Activated naive CD8-positive, alpha-beta T cell treated with anti-CD3 and anti-CD28 coated beads, Interleukin-2, amount 50 U/mL, for 24 hours (primary cell): Measurements from ENCODE around the gene ABCA2.

Experiments used
- ATAC-seq: fragments of 150-1000 bp; cut with Tn5 transposase; one replicate; pipeline ENCODE4 v1.10.0; 2021
- DNase-seq: peaks from one replicate; pipeline ENCODE4 v3.0.0; 2021
- H3K27ac Mint-ChIP-seq: one replicate; pipeline ENCODE4 v1.8.0; 2021; ENCODE audit warnings: mild to moderate bottlenecking, mixed read lengths
- H3K27me3 Mint-ChIP-seq: one replicate; pipeline ENCODE4 v1.8.0; 2021; ENCODE audit warnings: mixed read lengths
- H3K36me3 Mint-ChIP-seq: one replicate; pipeline ENCODE4 v1.8.0; 2021; ENCODE audit warnings: low read depth, mixed read lengths
- H3K4me1 Mint-ChIP-seq: one replicate; pipeline ENCODE4 v1.8.0; 2021; ENCODE audit warnings: mixed read lengths
- H3K4me3 Mint-ChIP-seq: one replicate; pipeline ENCODE4 v1.8.0; 2021; ENCODE audit warnings: mild to moderate bottlenecking, moderate library complexity, mixed read lengths
- H3K9me3 Mint-ChIP-seq: one replicate; pipeline ENCODE4 v1.8.0; 2021; ENCODE audit warnings: mixed read lengths

ABCA2 gene, protein sequence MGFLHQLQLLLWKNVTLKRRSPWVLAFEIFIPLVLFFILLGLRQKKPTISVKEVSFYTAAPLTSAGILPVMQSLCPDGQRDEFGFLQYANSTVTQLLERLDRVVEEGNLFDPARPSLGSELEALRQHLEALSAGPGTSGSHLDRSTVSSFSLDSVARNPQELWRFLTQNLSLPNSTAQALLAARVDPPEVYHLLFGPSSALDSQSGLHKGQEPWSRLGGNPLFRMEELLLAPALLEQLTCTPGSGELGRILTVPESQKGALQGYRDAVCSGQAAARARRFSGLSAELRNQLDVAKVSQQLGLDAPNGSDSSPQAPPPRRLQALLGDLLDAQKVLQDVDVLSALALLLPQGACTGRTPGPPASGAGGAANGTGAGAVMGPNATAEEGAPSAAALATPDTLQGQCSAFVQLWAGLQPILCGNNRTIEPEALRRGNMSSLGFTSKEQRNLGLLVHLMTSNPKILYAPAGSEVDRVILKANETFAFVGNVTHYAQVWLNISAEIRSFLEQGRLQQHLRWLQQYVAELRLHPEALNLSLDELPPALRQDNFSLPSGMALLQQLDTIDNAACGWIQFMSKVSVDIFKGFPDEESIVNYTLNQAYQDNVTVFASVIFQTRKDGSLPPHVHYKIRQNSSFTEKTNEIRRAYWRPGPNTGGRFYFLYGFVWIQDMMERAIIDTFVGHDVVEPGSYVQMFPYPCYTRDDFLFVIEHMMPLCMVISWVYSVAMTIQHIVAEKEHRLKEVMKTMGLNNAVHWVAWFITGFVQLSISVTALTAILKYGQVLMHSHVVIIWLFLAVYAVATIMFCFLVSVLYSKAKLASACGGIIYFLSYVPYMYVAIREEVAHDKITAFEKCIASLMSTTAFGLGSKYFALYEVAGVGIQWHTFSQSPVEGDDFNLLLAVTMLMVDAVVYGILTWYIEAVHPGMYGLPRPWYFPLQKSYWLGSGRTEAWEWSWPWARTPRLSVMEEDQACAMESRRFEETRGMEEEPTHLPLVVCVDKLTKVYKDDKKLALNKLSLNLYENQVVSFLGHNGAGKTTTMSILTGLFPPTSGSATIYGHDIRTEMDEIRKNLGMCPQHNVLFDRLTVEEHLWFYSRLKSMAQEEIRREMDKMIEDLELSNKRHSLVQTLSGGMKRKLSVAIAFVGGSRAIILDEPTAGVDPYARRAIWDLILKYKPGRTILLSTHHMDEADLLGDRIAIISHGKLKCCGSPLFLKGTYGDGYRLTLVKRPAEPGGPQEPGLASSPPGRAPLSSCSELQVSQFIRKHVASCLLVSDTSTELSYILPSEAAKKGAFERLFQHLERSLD (N-terminal part only)

GRCh38 chr9:137027369-137028262 is at the start of gene ABCA2:
ABCA2 (minus strand) TSS chr9:137028237; CDS start chr9:137028140, 97 bp downstream.
- ATAC-seq (no peak), DNase-seq (no peak)
- no peak within 1 kb of the TSS for H3K27ac Mint-ChIP-seq
- no peaks in the 10 kb centered on the region for H3K9me3 Mint-ChIP-seq
- no peaks in the 10 kb centered on the region for H3K36me3 Mint-ChIP-seq
- peak within 1 kb of the TSS; percentile 69 for H3K4me3 Mint-ChIP-seq
- H3K27me3 Mint-ChIP-seq = peaks cover 4% of the 10 kb centered on the region
- peaks cover 32% of the 10 kb centered on the region for H3K4me1 Mint-ChIP-seq

GRCh38 chr9:137077010-137077747 is 49.1 kb upstream of the ABCA2 start, which contains the start of gene UAP1L1:
UAP1L1 (plus strand) TSS chr9:137077517; CDS start chr9:137077533, 16 bp downstream.
- Mint-ChIP-seq H3K27me3 (no peaks in the 10 kb centered on the region), H3K9me3 (no peaks in the 10 kb centered on the region), H3K27ac (peak within 1 kb of the TSS; percentile 35), H3K36me3 (peaks cover 3% of the 10 kb centered on the region), H3K4me1 (peaks cover 4% of the 10 kb centered on the region), H3K4me3 (peak within 1 kb of the TSS; percentile 71)
- ATAC-seq (peak; percentile 57), DNase-seq (peak; percentile 66)

DNA sequence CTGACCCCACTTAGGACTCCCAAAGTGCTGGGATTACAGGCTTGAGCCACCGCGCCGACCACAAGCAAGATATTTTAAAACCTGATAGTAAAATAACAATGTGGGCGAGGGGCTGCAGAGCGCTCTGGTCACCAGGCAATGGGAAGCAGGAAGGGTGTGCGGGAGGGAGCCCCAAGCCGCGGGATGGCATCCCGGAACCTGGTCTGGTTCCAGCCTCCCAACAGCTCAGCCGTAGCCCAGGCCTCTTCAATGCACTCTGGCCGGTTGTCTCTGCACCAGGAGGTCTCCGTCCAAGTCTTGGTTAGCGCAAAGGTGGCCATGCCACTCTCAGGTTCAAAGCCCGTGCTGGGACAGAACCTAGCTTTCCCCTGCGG is 48.6 kb upstream of the ABCA2 start:
- Mint-ChIP-seq H3K27ac (no peak overlapping the region), H3K27me3 (no peaks in the 10 kb centered on the region), H3K4me3 (peak overlapping the region; percentile 29), H3K9me3 (no peaks in the 10 kb centered on the region), H3K36me3 (peaks cover 3% of the 10 kb centered on the region), H3K4me1 (peaks cover 4% of the 10 kb centered on the region)
- ATAC-seq = no peak
- DNase-seq = no peak

- H3K9me3 Mint-ChIP-seq = no peaks in the 10 kb centered on the region
- ATAC-seq (no peak), DNase-seq (no peak)
- H3K4me3 Mint-ChIP-seq = no peak overlapping the region
- H3K27ac Mint-ChIP-seq = no peak overlapping the region
- H3K36me3 Mint-ChIP-seq = peaks cover 3% of the 10 kb centered on the region
- peaks cover 15% of the 10 kb centered on the region for H3K4me1 Mint-ChIP-seq
- no peaks in the 10 kb centered on the region for H3K27me3 Mint-ChIP-seq
Observed at GRCh38 chr9:137075275-137075775, 47.3 kb upstream of the ABCA2 start.

- peaks cover 15% of the 10 kb centered on the region for H3K4me1 Mint-ChIP-seq
- DNase-seq (no peak), ATAC-seq (no peak)
- H3K4me3 Mint-ChIP-seq = no peak overlapping the region
- no peaks in the 10 kb centered on the region for H3K9me3 Mint-ChIP-seq
- peaks cover 2% of the 10 kb centered on the region for H3K36me3 Mint-ChIP-seq
- H3K27ac Mint-ChIP-seq = no peak overlapping the region
- H3K27me3 Mint-ChIP-seq = no peaks in the 10 kb centered on the region
Observed at GRCh38 chr9:137074657-137075274, 46.7 kb upstream of the ABCA2 start.

- no peak for ATAC-seq
Observed at GRCh38 chr9:137073992-137074399, 46.0 kb upstream of the ABCA2 start.

DNA sequence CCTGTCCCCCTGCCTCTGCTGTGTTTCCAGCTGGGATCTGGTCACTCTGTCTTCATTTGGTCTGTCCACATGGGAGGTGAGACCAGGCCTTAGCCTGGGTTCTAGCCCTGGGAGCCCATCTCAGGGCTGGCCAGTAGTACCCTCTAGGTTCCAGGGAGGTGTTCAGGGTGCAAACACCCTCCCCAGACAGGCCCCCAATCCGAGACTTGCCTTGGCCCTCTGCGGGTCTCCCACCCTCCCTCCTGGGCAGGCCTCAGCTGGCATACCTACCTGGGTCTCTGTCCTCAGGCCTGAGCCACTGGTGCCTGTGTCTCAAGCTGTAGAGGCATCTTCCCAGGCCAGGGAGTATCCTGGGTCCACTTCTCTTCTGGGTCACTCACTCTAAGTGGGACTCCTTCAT is 43.2 kb upstream of the ABCA2 start:
- H3K9me3 Mint-ChIP-seq = no peaks in the 10 kb centered on the region

More at GRCh38 chr9:137073992-137074399, 46.0 kb upstream of the ABCA2 start:
- DNase-seq = no peak
- no peaks in the 10 kb centered on the region for H3K9me3 Mint-ChIP-seq
- peaks cover 16% of the 10 kb centered on the region for H3K4me1 Mint-ChIP-seq
- H3K27ac Mint-ChIP-seq = no peak overlapping the region
- H3K4me3 Mint-ChIP-seq = no peak overlapping the region
- no peaks in the 10 kb centered on the region for H3K27me3 Mint-ChIP-seq
- no peaks in the 10 kb centered on the region for H3K36me3 Mint-ChIP-seq

DNA sequence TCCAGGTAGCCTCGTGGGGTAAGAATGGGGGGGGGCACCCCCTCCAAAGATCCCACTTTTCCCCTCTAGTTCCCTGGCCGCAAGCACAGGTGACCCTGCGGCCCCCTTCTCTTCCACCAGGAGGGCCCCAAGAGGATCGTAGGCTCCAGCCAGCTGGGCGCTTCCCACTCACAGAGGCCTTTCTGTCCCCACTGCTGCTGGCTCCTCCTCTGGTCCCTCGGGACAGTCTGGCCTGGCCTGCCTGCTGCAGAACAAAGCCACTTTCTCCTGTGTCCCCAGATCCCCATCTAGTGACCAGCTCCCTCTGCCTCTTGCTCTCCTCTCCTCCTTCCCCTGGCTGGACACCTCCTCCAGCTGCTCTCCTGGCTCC is 42.9 kb upstream of the ABCA2 start:
- ATAC-seq = no peak
- Mint-ChIP-seq H3K4me1 (peaks cover 19% of the 10 kb centered on the region), H3K27me3 (no peaks in the 10 kb centered on the region), H3K4me3 (peak overlapping the region; percentile 77), H3K27ac (peak overlapping the region; percentile 72), H3K36me3 (no peaks in the 10 kb centered on the region), H3K9me3 (no peaks in the 10 kb centered on the region)
- no peak for DNase-seq

More for the DNA sequence above, 43.2 kb upstream of the ABCA2 start:
- H3K4me3 Mint-ChIP-seq = peak overlapping the region; percentile 77
- ATAC-seq (no peak), DNase-seq (no peak)
- peaks cover 19% of the 10 kb centered on the region for H3K4me1 Mint-ChIP-seq
- no peaks in the 10 kb centered on the region for H3K36me3 Mint-ChIP-seq
- H3K27me3 Mint-ChIP-seq = no peaks in the 10 kb centered on the region
- H3K27ac Mint-ChIP-seq = peak overlapping the region; percentile 72

DNA sequence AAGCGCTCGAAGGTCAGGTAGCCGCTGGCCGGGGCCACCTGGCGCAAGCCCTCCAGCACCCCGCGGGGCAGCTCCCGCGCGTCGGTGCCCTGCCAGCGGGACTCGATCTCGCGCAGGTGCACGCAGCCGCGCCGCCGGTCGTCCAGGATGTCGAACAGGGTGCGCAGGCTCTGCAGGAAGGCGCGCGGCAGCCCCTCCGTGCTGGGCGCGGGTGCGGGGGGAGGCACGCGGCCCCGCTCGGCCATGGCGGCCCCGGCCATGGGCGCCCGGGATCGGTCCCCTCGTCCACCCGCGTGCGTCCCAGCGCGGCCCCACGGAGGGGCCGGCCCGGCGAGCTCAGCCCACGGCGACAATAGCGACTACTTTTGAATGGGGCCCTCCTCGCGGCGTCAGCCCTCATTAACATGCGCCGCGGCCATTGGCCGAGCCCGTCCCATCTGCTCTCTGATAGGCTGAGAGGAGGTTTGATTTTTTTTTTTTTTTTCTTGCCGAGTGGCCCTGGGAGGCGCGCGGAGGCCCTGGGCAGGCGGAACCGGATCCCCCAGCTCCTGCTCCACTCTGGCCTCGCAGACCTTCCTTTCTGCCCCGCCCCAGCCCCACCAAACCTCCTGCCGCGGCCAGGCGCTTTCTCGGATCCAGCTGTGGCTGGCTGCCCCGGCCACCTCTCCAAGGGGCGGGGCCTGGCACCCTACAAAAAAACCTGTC is 42.3 kb upstream of the ABCA2 start, which contains the start of gene SAPCD2:
SAPCD2 (minus strand) TSS at position 357 of the 705 bp plus-strand sequence; CDS start at position 260, 97 bp downstream.
- no peaks in the 10 kb centered on the region for H3K36me3 Mint-ChIP-seq
- H3K9me3 Mint-ChIP-seq = no peaks in the 10 kb centered on the region
- peak within 1 kb of the TSS; percentile 77 for H3K4me3 Mint-ChIP-seq
- H3K27ac Mint-ChIP-seq = peak within 1 kb of the TSS; percentile 72
- DNase-seq (peak; percentile 81), ATAC-seq (peak; percentile 87)
- peaks cover 19% of the 10 kb centered on the region for H3K4me1 Mint-ChIP-seq
- no peaks in the 10 kb centered on the region for H3K27me3 Mint-ChIP-seq

DNA sequence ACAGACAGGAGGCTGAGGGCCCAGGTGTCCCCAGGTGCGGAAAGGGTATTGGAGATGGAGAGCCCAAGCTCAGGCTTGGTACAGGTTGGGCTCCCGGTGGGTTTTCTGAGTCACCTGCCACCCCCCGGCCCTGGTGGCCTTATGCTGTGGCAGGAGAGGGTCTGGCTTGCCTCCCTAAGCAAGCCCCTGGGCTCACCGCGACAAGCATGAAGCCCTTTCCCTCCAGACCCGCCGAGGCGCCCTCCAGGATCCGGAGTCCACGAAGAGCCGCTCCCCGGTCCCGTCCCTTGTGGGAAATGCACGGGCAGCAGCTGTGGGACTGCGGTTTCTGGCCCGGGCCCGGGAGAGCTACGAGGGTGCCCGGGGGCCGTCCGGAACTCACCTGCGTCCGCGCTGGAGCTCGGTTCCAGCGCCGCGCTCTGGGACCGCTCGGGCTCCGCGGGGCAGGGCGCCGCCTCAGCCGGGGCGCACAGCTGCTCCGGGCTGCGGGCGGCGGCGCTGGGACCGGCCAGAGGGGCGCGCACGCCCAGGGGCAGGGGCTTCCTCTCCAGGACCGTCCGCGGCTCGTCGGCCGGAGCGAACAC is 41.6 kb upstream of the ABCA2 start:
- H3K36me3 Mint-ChIP-seq = no peaks in the 10 kb centered on the region
- H3K4me3 Mint-ChIP-seq = peak overlapping the region; percentile 55
- DNase-seq = no peak
- no peak for ATAC-seq
- H3K27me3 Mint-ChIP-seq = no peaks in the 10 kb centered on the region
- peaks cover 19% of the 10 kb centered on the region for H3K4me1 Mint-ChIP-seq
- H3K27ac Mint-ChIP-seq = no peak overlapping the region
- H3K9me3 Mint-ChIP-seq = no peaks in the 10 kb centered on the region

GRCh38 chr9:137068539-137069507 is 40.8 kb upstream of the ABCA2 start:
- H3K4me3 Mint-ChIP-seq = peak overlapping the region; percentile 55
- DNase-seq (no peak), ATAC-seq (no peak)
- peaks cover 19% of the 10 kb centered on the region for H3K4me1 Mint-ChIP-seq
- peaks cover 2% of the 10 kb centered on the region for H3K27me3 Mint-ChIP-seq
- no peak overlapping the region for H3K27ac Mint-ChIP-seq
- no peaks in the 10 kb centered on the region for H3K9me3 Mint-ChIP-seq
- no peaks in the 10 kb centered on the region for H3K36me3 Mint-ChIP-seq
